ENCODE results near the gene MYO9B.

- TF ChIP-seq CTCF (IDR thresholded peaks at IDR 0.05) (no peak), USF1 (CRISPR knock-in tag; IDR thresholded peaks at IDR 0.05) (no peak)
These were observed 22.7 kb downstream of the MYO9B start for GRCh38 chr19:17098326-17098725.
